Sigmoid colon (tissue), 4 donors: ENCODE data around the gene FATE1.

Experiments
- EP300 ChIP-seq, 4 donors: sonication (generic); formaldehyde crosslinking; IDR thresholded peaks; one replicate each; pipeline ENCODE4 v1.6.1; 2017; ENCODE audit warnings: antibody characterized with exemption in 4 of 4
- POLR2A ChIP-seq, 2 donors: fragments of 450-650 bp; IDR thresholded peaks; one replicate each; pipeline ENCODE4 v1.6.1; 2016; ENCODE audit warnings: antibody characterized with exemption in 2 of 2, mild to moderate bottlenecking in 2 of 2, moderate library complexity in 2 of 2
- POLR2AphosphoS5 ChIP-seq, 4 donors: sonication (generic); formaldehyde crosslinking; IDR thresholded peaks; one replicate each; pipeline ENCODE4 v1.6.1; 2017; ENCODE audit warnings: antibody characterized with exemption in 4 of 4
- TF ChIP-seq, protein P1 (sequence below), 4 experiments: fragments of 450-650 bp in 3 of 4; fragments of 200-600 bp in 1 of 4; IDR thresholded peaks; one replicate each; pipeline ENCODE4 v1.5.1; 2016 to 2019; ENCODE audit warnings: antibody characterized with exemption in 4 of 4, mild to moderate bottlenecking in 3 of 4, moderate library complexity in 2 of 4

DNA sequence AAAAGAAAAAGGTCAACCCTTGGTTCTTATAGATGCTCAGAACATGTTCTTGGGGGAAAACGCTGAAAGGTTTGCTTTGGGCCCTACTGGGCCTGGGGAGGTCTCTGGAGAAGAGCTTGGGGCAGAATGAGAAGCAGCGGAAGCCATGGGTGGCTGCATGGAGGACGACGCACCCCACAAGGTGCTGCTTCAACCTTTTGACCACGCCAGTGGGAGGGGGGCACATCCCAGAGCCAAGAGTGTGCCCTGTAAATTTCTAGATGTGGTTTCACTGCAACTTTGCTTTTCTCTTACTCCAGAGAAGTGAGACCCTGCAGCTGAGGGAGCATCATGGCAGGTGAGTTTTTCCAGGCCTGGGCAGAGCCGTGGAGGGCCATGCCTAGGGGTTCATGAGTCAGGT lies 17.4 kb upstream of the FATE1 start:
- TF ChIP-seq, protein P1, sequence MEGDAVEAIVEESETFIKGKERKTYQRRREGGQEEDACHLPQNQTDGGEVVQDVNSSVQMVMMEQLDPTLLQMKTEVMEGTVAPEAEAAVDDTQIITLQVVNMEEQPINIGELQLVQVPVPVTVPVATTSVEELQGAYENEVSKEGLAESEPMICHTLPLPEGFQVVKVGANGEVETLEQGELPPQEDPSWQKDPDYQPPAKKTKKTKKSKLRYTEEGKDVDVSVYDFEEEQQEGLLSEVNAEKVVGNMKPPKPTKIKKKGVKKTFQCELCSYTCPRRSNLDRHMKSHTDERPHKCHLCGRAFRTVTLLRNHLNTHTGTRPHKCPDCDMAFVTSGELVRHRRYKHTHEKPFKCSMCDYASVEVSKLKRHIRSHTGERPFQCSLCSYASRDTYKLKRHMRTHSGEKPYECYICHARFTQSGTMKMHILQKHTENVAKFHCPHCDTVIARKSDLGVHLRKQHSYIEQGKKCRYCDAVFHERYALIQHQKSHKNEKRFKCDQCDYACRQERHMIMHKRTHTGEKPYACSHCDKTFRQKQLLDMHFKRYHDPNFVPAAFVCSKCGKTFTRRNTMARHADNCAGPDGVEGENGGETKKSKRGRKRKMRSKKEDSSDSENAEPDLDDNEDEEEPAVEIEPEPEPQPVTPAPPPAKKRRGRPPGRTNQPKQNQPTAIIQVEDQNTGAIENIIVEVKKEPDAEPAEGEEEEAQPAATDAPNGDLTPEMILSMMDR (IDR thresholded peaks at IDR 0.05) = no peak
- TF ChIP-seq POLR2AphosphoS5 (IDR thresholded peaks at IDR 0.05) = no peak
- TF ChIP-seq POLR2A (IDR thresholded peaks at IDR 0.05) = no peak
- TF ChIP-seq EP300 (IDR thresholded peaks at IDR 0.05) = no peak
